HTERT RPE-1 (cell line): ENCODE results near the gene ARPC5L.
"Not testable (repeated sequence)": the region's sequence is repeated elsewhere in the genome, so short reads cannot be mapped to it uniquely, and the experiment has no call there.

Experiments
- in situ Hi-C: fragments of 300-500 bp; cut with MboI; formaldehyde crosslinking; loops from 4 replicates; pipeline ENCODE4 v1.14.3; 2020; ENCODE audit warnings: low sequenced_read_pairs

ARPC5L gene

GRCh38 chr9:124840300-124840833, 21.6 kb upstream of the ARPC5L start:
- in situ Hi-C loops: no loop called here

GRCh38 chr9:124841075-124841821, 20.7 kb upstream of the ARPC5L start:
- in situ Hi-C loops: no loop called here

DNA sequence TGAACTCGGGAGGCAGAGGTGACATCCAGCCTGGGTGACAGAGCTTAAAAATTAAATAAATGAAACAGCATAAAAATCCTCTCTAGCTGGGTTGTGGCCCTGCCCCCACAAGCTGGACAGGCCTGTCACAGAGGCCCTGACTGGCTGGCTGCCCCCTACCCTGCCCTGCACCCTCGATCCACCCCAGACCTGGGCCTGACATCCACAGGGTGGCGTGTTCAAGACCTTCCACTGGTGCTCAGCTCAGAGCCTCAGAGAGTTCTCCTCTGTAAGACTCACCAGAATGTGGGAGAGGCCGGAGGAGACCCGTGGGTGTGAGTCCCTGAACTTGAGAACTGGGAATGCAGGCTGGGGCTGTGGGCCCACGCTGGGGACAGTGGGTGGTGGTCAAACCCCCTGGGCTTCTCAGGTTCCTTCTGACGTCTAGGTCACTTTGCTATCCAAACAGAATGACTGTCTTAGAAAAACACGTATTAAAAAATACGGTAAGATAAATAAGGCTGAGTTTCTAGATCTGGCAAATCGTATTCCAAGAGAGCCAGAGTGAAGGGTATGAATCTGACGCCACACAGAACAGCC, 18.4 kb upstream of the ARPC5L start:
- in situ Hi-C loops: no loop called here

- in situ Hi-C loops: no loop called here
Measured at GRCh38 chr9:124844291-124844690, 17.6 kb upstream of the ARPC5L start.

GRCh38 chr9:124846467-124846866, 15.5 kb upstream of the ARPC5L start:
- in situ Hi-C loops: not testable (repeated sequence)

- in situ Hi-C loops: no loop called here
Measured at GRCh38 chr9:124846969-124847368, 15.0 kb upstream of the ARPC5L start.

GRCh38 chr9:124849801-124850200, 12.1 kb upstream of the ARPC5L start:
- in situ Hi-C loops: no loop called here

- in situ Hi-C loops: no loop called here
Measured at GRCh38 chr9:124852121-124852828, 9.7 kb upstream of the ARPC5L start.

GRCh38 chr9:124852829-124853531, 8.9 kb upstream of the ARPC5L start, which contains the start of gene WDR38:
Gene WDR38 (plus strand): TSS chr9:124853460. CDS start chr9:124853532, 72 bp downstream.
- in situ Hi-C loops: no loop called here

- in situ Hi-C loops: no loop called here
Measured at GRCh38 chr9:124853605-124854143, 8.3 kb upstream of the ARPC5L start.

GRCh38 chr9:124854161-124854560, 7.8 kb upstream of the ARPC5L start:
- in situ Hi-C loops: no loop called here

GRCh38 chr9:124854822-124855221, 7.1 kb upstream of the ARPC5L start:
- in situ Hi-C loops: no loop called here

GRCh38 chr9:124855566-124855943, 6.4 kb upstream of the ARPC5L start:
- in situ Hi-C loops: no loop called here

DNA sequence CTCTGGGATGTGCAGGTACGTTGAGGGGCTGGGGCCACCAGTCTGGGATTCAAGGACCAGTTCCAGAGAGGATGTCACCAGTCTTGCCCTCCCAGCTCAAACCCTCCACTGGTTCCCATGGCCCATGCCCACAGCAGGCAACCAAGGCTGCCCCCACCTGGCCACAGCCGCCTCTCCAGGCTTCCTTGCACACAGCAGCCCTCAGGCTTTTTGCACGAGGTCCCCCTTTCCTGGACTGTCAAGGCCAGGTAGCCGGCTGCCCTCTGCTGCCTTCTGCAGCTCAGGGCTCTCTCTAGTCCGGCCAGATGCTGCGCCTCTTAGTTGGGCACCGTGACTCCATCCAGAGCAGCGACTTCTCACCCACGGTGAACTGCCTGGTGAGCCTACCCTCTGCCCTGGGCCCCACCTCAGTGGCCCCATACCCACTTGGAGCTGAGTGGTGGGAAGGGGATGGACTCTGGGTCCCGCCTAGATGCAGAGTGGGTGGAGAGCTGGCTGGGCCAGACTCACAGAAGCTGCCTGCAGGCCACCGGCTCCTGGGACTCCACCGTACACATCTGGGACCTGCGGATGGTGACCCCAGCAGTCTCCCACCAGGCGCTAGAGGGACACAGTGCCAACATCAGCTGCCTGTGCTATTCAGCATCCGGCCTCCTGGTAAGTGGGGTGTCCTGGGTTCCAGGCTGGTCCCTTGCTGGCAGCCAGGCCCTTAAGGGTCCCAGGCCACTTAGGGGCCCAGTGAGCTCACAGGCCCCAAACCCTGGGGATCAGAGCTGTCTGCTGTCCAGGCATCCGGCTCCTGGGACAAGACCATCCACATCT, 5.8 kb upstream of the ARPC5L start:
- in situ Hi-C loops: no loop called here

- in situ Hi-C loops: no loop called here
Measured at GRCh38 chr9:124857533-124858162, 4.3 kb upstream of the ARPC5L start.

DNA sequence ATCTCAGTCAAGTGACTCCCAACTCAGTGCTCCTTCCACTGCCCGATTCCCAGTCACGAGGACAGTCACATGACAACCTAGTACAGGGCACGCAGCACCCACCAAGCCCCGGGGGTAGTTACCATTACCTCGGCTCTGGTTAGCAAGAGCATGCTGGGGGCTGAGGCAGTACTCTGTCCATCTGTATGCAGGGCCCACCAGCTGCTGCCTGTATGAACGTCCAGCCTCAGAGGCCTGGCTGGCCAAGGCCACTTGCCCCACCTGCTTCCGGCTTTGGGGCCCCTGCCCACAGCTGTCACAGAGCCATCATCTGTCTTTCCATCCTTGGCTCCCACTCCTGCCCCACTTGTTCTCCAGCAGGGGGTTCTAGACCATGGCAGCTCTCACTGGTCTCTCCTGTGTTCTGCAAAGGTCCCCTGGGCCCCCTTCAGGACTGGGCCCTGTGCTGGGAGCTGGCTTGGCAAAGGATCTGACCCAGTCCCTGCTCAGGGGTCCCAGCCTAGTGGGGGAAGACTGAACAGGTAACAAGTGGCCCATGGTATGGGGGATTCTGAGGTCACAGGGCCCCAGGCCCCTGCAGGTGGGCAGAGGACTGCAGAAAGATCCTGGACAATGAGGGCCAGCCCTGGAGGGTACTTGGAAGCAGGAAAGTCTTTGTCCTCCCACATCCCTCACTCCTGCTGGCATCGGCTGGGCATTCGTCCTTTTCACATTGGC, 3.4 kb upstream of the ARPC5L start:
- in situ Hi-C loops: no loop called here

GRCh38 chr9:124859803-124860581, 1.9 kb upstream of the ARPC5L start:
- in situ Hi-C loops: no loop called here
